Gastrocnemius medialis (tissue), 4 donors: Measurements from ENCODE around the gene PFDN1.

ENCODE experiments used
- CTCF ChIP-seq, 5 experiments: fragments of 450-650 bp in 3 of 5; fragments of 200-600 bp in 2 of 5; sonication (generic) in 2 of 5; IDR thresholded peaks in 4 of 5; conservative IDR thresholded peaks in 1 of 5; 1 replicate in 4 of 5; 2 replicates in 1 of 5; pipeline ENCODE4 v1.5.1; 2016 to 2019; ENCODE audit warnings: antibody characterized with exemption in 5 of 5, mild to moderate bottlenecking in 3 of 5, moderate library complexity in 3 of 5
- POLR2A ChIP-seq, 2 donors: fragments of 450-650 bp; IDR thresholded peaks; one replicate each; pipeline ENCODE4 v1.6.1; 2017; ENCODE audit warnings: antibody characterized with exemption in 2 of 2, mild to moderate bottlenecking in 2 of 2, moderate library complexity in 2 of 2

GRCh38 chr5:140197023-140197422, 105.9 kb downstream of the PFDN1 start:
- no peak for TF ChIP-seq POLR2A (IDR thresholded peaks at IDR 0.05)
- TF ChIP-seq CTCF (IDR thresholded peaks at IDR 0.05 in 4 of 5, conservative IDR thresholded peaks at IDR 0.05 in 1 of 5): no peak
